K562 (cell line): ENCODE measurements around the gene FAM20C. TPM values are rescaled to one million over a fixed set of nuclear protein-coding genes. Genes with fewer than 3 reads are reported as not detected.

ENCODE experiments used
- ATAC-seq: fragments of 200-7000 bp; cut with Tn5 transposase; 3 replicates; pipeline ENCODE4 v1.9.1; 2020; ENCODE audit warnings: moderate library complexity
- Bru-seq: library from RNA; stranded (reverse); fragments of 400-500 nt; gene quantifications from one replicate; lab custom pipeline; 2021; lab: Mats Ljungman, UMichigan
- BruChase-seq, 2 experiments: library from RNA; stranded (reverse); fragments of 400-500 nt; gene quantifications; one replicate each; lab custom pipeline; 2021; lab: Mats Ljungman, UMichigan
- BruUV-seq: library from RNA; stranded (reverse); fragments of 400-500 nt; replicated peaks from 2 replicates; lab custom pipeline; 2021; lab: Mats Ljungman, UMichigan
- CTCF ChIA-PET: fragments of 300-600 bp; formaldehyde crosslinking; extraction: SDS; loops from one replicate; lab custom pipeline; 2021; ENCODE audit warnings: low intra/inter-chr PET ratio; lab: Yijun Ruan, JAX
- POLR2A ChIA-PET: fragments of 300-600, 350-650 bp; sonication (Branson Sonifier 250); formaldehyde crosslinking; extraction: SDS; loops from one replicate; lab custom pipeline; 2021; ENCODE audit warnings: antibody characterized with exemption, inconsistent platforms; lab: Yijun Ruan, JAX
- DNase-seq, 4 experiments: peaks; one replicate each; pipeline versions ENCODE4 v3.0.0 to v3.0.0-alpha.2; 2011 to 2018; ENCODE audit warnings: low spot score in 3 of 4, mixed read lengths in 3 of 4; ENCODE audit errors: extremely low read depth in 1 of 4
- FAIRE-seq: peaks from 2 replicates; lab custom pipeline; 2011; peaks lifted over from hg19 to GRCh38; lab: Jason Lieb, UNC
- H2AFZ ChIP-seq: 2 replicates; pipeline ENCODE4 v1.6.0; 2011; ENCODE audit warnings: low read depth, low read length, control low read depth, inconsistent platforms
- H3K27ac ChIP-seq: fragments of 200-600 bp; 3 replicates; pipeline ENCODE4 v1.8.0; 2011; ENCODE audit warnings: low read depth, mild to moderate bottlenecking, control low read depth, inconsistent platforms, low read length, moderate library complexity, mixed read lengths; ENCODE audit errors: extremely low read depth
- H3K27me3 ChIP-seq, 2 experiments: fragments of 300-600 bp in 1 of 2; 2 replicates in 1 of 2; 3 replicates in 1 of 2; pipeline versions ENCODE4 v1.6.0 to v1.8.0; 2011; ENCODE audit warnings: inconsistent platforms in 2 of 2, low read length in 2 of 2, mild to moderate bottlenecking in 1 of 2, mixed read lengths in 1 of 2, moderate library complexity in 1 of 2; ENCODE audit not compliant: control insufficient read depth in 2 of 2, insufficient read depth in 2 of 2
- H3K36me3 ChIP-seq: fragments of 300-600 bp; 3 replicates; pipeline ENCODE4 v1.8.0; 2011; ENCODE audit warnings: mild to moderate bottlenecking, low read length, inconsistent platforms; ENCODE audit not compliant: control insufficient read depth, insufficient read depth
- H3K4me1 ChIP-seq, 2 experiments: fragments of 200-600 bp in 1 of 2; replicated peaks in 1 of 2; 2 replicates in 1 of 2; 3 replicates in 1 of 2; pipeline versions ENCODE4 v1.5.1 to v1.8.0; 2011; ENCODE audit warnings: inconsistent platforms in 2 of 2, low read length in 2 of 2, mild to moderate bottlenecking in 1 of 2, mixed read lengths in 1 of 2, moderate library complexity in 1 of 2; ENCODE audit not compliant: control insufficient read depth in 2 of 2, insufficient read depth in 2 of 2
- H3K4me2 ChIP-seq: 2 replicates; pipeline ENCODE4 v1.6.1; 2011; ENCODE audit warnings: low read length, control low read depth, inconsistent platforms, mixed read lengths; ENCODE audit not compliant: insufficient read depth
- H3K4me3 ChIP-seq: fragments of 200-600 bp; sonication (generic), shearing (Covaris generic); 2 replicates; pipeline ENCODE4 v1.5.1; 2016; ENCODE audit warnings: control low read depth, inconsistent platforms
- H3K79me2 ChIP-seq: fragments of 200-600 bp; 3 replicates; pipeline ENCODE4 v1.8.0; 2011; ENCODE audit warnings: low read length, inconsistent platforms; ENCODE audit not compliant: control insufficient read depth, insufficient read depth
- H3K9ac ChIP-seq, 2 experiments: 2 replicates each; pipeline versions ENCODE4 v1.6.0 to v1.6.1; 2011; ENCODE audit warnings: low read depth in 2 of 2, low read length in 2 of 2, control low read depth in 1 of 2, inconsistent platforms in 1 of 2, mild to moderate bottlenecking in 1 of 2, mixed read lengths in 1 of 2; ENCODE audit not compliant: insufficient read depth in 1 of 2
- H3K9me1 ChIP-seq: one replicate; pipeline ENCODE4 v1.6.0; 2011; ENCODE audit warnings: inconsistent platforms, mild to moderate bottlenecking, low read length, moderate library complexity; ENCODE audit not compliant: control insufficient read depth, insufficient read depth
- H3K9me3 ChIP-seq: replicated peaks from 2 replicates; pipeline ENCODE4 v1.5.1; 2011; ENCODE audit warnings: low read depth, low read length, inconsistent platforms; ENCODE audit not compliant: control insufficient read depth, insufficient read depth
- H4K20me1 ChIP-seq: replicated peaks from 2 replicates; pipeline ENCODE4 v1.6.1; 2011; ENCODE audit warnings: low read length, inconsistent platforms, mixed read lengths; ENCODE audit not compliant: control insufficient read depth, insufficient read depth
- BHLHE40 ChIP-seq: IDR thresholded peaks from 2 replicates; pipeline ENCODE4 v1.6.1; 2011; ENCODE audit warnings: low read length, improper control_type of control experiment
- TCF7L2 ChIP-seq: fragments of 150-350 bp; IDR thresholded peaks from 2 replicates; pipeline ENCODE4 v1.6.1; 2016; ENCODE audit warnings: low read depth, mild to moderate bottlenecking, low read length, moderate library complexity
- ZNF263 ChIP-seq: sonication (generic); formaldehyde crosslinking; IDR thresholded peaks from 2 replicates; pipeline ENCODE4 v1.8.0; 2022; ENCODE audit warnings: mild to moderate bottlenecking, missing genetic modification reagents, borderline replicate concordance
- WGBS: fragments of 100-300 bp; shearing (Covaris generic); methylation state at CpG from one replicate; pipeline ENCODE4 v1.1.6; 2016; ENCODE audit warnings: low coverage, mixed read lengths; ENCODE audit not compliant: insufficient coverage; ENCODE audit errors: missing lambda C conversion rate; 5-methylcytosine and 5-hydroxymethylcytosine counted together
- in situ Hi-C: fragments of 300-500 bp; cut with MboI; formaldehyde crosslinking; loops from 4 replicates; pipeline ENCODE4 v1.15.0; 2018; ENCODE audit warnings: inconsistent platforms, mixed read lengths
- intact Hi-C: fragments of 100-400 bp; cut with micrococcal nuclease; formaldehyde crosslinking; loops from 2 replicates; pipeline ENCODE4 v1.14.2; 2022
- long read RNA-seq, 3 experiments: library from polyadenylated mRNA in 2 of 3; library from RNA in 1 of 3; unstranded in 2 of 3; stranded (forward) in 1 of 3; transcript quantifications; one replicate each; pipeline ENCODE4 v2.0.0, GENCODE V29; 2019 to 2022
- polyA minus RNA-seq, 3 experiments: library from RNA; depleted of rRNA, polyadenylated mRNA; stranded (reverse); fragments of >200 nt; gene quantifications; 2 replicates each; pipeline ENCODE4 v1.2.3, GENCODE V29; 2011
- polyA plus RNA-seq, 8 experiments: library from polyadenylated mRNA; depleted of rRNA in 4 of 8; stranded (reverse) in 5 of 8; unstranded in 3 of 8; fragments of >200 nt; fragmentation: Nextera tagmentation in 2 of 8; fragmentation: Illumina TruSeq in 1 of 8; extraction: Ambion mirVana in 2 of 8; extraction: Trizol in 1 of 8; gene quantifications; 2 replicates each; pipeline versions ENCODE4 v1.2.1 to v1.2.3, GENCODE V29; 2011 to 2014; ENCODE audit warnings: inconsistent platforms in 1 of 8, missing spikeins in 1 of 8
- total RNA-seq, 7 experiments: library from RNA; depleted of rRNA in 6 of 7; stranded (reverse); fragments of >200 nt in 6 of 7; fragmentation: Illumina TruSeq in 2 of 7; extraction: Trizol in 2 of 7; gene quantifications; 2 replicates each; pipeline versions ENCODE4 v1.2.1 to v1.2.3, GENCODE V29; 2011 to 2021; ENCODE audit warnings: low replicate concordance in 1 of 7
- TF ChIP-seq, protein P1 (sequence below), 2 experiments: IDR thresholded peaks; 2 replicates each; pipeline ENCODE4 v1.6.1; 2011; ENCODE audit warnings: borderline replicate concordance in 1 of 2, control low read depth in 1 of 2, low read depth in 1 of 2, low read length in 1 of 2, mild to moderate bottlenecking in 1 of 2, mixed read lengths in 1 of 2, moderate library complexity in 1 of 2; ENCODE audit not compliant: insufficient read depth in 1 of 2, insufficient read length in 1 of 2, poor library complexity in 1 of 2, severe bottlenecking in 1 of 2; ENCODE audit errors: extremely low read depth in 1 of 2

FAM20C gene
- total RNA-seq (2011; cell fraction: chromatin; rRNA removed; ENCODE audit: low replicate concordance) = not detected in 2 replicates
- total RNA-seq (2011; cell fraction: nucleolus; rRNA removed) = not detected in 2 replicates
- total RNA-seq (2011; cell fraction: nucleoplasm; rRNA removed) = not detected in 2 replicates
- total RNA-seq (2014; rRNA removed) = not detected in 2 replicates
- total RNA-seq (2014; rRNA removed; fragmentation: Illumina TruSeq; extraction: Trizol) = not detected in 2 replicates
- not detected in 2 replicates for total RNA-seq (2015; rRNA removed; fragmentation: Illumina TruSeq; extraction: Trizol)
- 0.09 and 0.20 TPM in 2 replicates for total RNA-seq (2021)
- polyA plus RNA-seq (2011; rRNA removed) = not detected in 2 replicates
- polyA plus RNA-seq (2011; cell fraction: cytosol; rRNA removed) = not detected in 2 replicates
- polyA plus RNA-seq (2011; cell fraction: nucleus; rRNA removed) = not detected in 2 replicates
- polyA plus RNA-seq (2012) = not detected in 2 replicates
- not detected in 2 replicates for polyA plus RNA-seq (2014; fragmentation: Illumina TruSeq; extraction: Trizol)
- polyA plus RNA-seq (2014; fragmentation: Nextera tagmentation; extraction: Ambion mirVana) = not detected
- not detected in 2 replicates for polyA plus RNA-seq (2014; rRNA removed)
- not detected in 2 replicates for polyA minus RNA-seq (2011; rRNA and poly(A)+ RNA removed)
- polyA minus RNA-seq (2011; cell fraction: cytosol; rRNA and poly(A)+ RNA removed) = 0.64 TPM in 1 of 2 replicates, not detected in the other
- polyA minus RNA-seq (2011; cell fraction: nucleus; rRNA and poly(A)+ RNA removed) = not detected in 2 replicates
- percentile 2 among the genes with signal in this experiment for Bru-seq, nascent RNA
- percentile 3 among the genes with signal in this experiment for BruChase-seq, experiment 1, labeled RNA remaining after a 2-hour chase
- BruChase-seq, experiment 2, labeled RNA remaining after a 6-hour chase = percentile 3 among the genes with signal in this experiment
- long read RNA-seq, experiment 1 = 0 reads
- long read RNA-seq, experiment 2 = 0 reads
- long read RNA-seq, experiment 3 = 0 reads

DNA sequence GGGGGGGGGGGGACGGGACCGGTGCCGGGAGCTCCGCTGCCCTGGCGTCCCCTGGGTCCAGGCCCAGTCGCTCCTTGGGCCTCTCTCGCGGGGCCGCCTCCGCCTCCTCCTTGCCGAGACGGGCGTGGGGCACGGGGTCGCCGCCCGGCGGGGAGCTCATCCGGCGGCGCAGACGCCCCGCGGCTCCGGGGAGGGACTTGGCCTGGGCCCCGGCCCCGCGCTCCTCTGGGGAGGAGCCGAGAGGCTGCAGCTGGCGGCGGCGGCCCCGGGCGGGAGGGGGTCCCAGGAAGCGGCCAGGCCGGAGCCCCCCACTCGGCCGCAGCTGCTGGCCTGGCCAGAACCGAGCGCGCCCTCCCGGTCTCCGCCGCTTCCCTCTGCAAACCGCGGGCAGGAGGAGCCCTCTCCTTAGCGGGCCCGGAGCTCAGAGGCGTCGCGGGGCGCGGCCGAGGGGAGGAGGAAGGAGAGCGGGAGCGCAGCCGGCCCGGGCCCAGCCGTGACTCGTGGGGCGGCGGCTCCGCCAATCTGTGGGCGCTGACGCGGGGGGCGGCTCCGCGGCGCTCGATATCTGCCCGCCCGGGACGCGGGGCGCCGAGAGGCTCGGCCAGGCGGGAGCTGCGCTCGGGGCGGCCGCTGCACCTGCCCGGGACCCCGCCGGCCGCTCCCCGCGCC, at the start of gene FAM20C:
FAM20C (plus strand) TSS at position 591 of the 669 bp plus-strand sequence. CDS start 629 bp downstream, outside the sequence.
- FAIRE-seq (no peak), DNase-seq (peak in 3 of 4 experiments; percentile 23 to 67 (median 61)), ATAC-seq (peak; percentile 13; the same call in 1 of the 3 replicates)
- WGBS = 2% methylated on average over 28 of the region's 89 CpGs
- POLR2A ChIA-PET = interaction anchor here (0.6 to 1.0 kb wide), 3 partner anchors 8 to 30 kb away, joined by 3 to 6 read pairs (median 3); no protein-coding TSS in a partner anchor
- BruUV-seq = no TSS peak
- H3K9me1 ChIP-seq = no peaks in the 10 kb centered on the region
- no peak within 1 kb of the TSS for H3K4me3 ChIP-seq
- TF ChIP-seq ZNF263 (peak; percentile 79), BHLHE40 (no peak), TCF7L2 (no peak)
- TF ChIP-seq, protein P1, sequence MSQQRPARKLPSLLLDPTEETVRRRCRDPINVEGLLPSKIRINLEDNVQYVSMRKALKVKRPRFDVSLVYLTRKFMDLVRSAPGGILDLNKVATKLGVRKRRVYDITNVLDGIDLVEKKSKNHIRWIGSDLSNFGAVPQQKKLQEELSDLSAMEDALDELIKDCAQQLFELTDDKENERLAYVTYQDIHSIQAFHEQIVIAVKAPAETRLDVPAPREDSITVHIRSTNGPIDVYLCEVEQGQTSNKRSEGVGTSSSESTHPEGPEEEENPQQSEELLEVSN (IDR thresholded peaks at IDR 0.05; ENCODE audit: borderline replicate concordance in 1 of 2, extremely low read depth in 1 of 2, insufficient read depth in 1 of 2, insufficient read length in 1 of 2, low read depth in 1 of 2, low read length in 1 of 2, poor library complexity in 1 of 2, severe bottlenecking in 1 of 2) = peak in 1 of 2 experiments; percentile 64
- no peak within 1 kb of the TSS for H3K27ac ChIP-seq
- intact Hi-C loops (no loop called here), in situ Hi-C loops (no loop called here)
- H3K4me2 ChIP-seq = no peak within 1 kb of the TSS
- H3K9ac ChIP-seq = no peak within 1 kb of the TSS
- H3K9me3 ChIP-seq = no peaks in the 10 kb centered on the region
- H3K4me1 ChIP-seq = peaks cover 0 to 50% of the 10 kb centered on the region in 2 experiments; a peak in 3 of 5 replicates
- no peak within 1 kb of the TSS for H2AFZ ChIP-seq
- no peaks in the 10 kb centered on the region for H3K79me2 ChIP-seq
- H3K36me3 ChIP-seq = no peaks in the 10 kb centered on the region
- CTCF ChIA-PET = no interaction called here
- peaks cover 23% of the 10 kb centered on the region for H4K20me1 ChIP-seq
- H3K27me3 ChIP-seq = peaks cover 63 to 84% of the 10 kb centered on the region in 2 experiments
